Iris pigment epithelial cell (primary cell): ENCODE measurements around the gene FTCDNL1.

ENCODE experiments used
- DNase-seq: peaks from one replicate; pipeline ENCODE4 v3.0.0-alpha.2; 2011; ENCODE audit warnings: low read depth

The FTCDNL1 gene

DNA sequence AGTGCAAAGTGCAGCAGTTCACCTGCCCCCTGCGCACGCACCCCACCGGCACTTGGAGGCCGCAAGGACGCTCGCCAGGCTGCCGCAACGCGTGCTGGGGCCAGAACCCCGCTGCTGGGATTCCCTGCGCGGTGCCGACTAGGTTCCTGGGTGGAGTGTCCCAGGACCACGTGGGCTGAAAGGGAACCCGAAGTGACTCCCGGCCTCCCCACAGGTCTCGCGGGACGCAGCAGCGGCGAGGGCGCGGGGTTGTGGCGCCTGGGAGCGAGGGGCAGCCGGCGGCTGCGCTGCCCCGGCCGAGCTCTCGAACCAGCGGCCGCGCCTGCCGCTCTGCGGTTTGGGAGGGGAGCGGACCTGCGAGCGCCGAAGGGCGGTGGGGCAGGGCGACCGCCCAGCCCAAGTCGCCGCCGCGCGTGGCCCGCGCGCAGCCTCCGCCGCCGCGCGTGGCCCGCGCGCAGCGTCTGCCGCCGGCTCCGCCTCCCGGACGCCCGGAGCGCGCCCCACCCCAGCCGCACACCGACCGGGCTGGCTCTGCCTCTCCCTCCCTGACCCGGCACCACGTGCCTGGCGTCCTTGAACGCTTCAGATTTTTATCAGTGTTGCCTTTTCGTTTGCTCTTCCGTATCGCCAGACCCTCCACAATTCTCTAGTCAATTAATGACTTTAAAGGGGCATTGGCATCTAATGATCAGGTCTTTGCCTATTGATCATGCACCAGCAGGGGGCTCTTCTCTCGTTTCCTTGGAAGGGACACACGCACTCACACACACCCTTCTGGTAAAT, at the start of gene FTCDNL1:
FTCDNL1 (minus strand) TSS at position 475 of the 783 bp plus-strand sequence. CDS start 2,230 bp downstream, outside the sequence.
- DNase-seq, result peak; percentile 55

DNA sequence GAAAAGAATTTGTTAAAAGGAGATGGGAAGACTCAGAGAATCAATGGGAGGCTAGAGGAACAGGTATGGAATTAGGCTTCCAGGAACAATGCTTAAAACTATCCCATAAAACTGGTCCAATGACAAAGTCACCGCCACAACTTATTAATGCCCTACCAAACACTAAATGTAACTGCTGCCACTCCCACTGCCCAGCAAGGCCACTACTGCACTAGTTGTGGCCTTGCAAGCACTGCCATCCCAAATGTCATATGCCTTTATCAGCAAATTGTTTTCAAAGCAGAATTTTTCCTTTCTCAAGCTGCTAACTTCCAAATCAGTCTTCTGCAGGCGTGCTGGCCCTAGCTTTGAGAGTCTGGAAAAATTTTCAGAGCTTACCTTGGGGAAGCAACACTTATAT, 45.6 kb upstream of the FTCDNL1 start:
- no peak for DNase-seq

DNA sequence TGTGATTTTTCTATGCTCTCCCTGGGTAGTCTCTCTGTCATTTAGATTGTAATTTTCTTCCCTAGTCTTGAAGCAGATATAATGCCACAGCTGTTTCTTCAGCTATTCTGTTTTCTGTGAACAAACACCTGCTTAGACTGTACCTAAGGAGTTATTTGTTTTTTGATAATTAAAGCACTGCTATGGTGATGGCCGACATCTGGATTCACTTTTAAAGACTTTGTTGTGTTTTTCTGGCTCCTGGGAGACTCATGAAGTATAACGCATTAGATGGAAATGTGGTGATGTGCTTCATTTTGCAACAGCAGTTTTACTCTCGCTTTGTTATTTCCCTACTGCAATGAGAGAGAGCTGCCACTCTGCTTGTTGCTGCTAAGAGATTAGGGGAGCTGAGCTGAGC, 44.4 kb upstream of the FTCDNL1 start:
- peak; percentile 3 for DNase-seq

DNA sequence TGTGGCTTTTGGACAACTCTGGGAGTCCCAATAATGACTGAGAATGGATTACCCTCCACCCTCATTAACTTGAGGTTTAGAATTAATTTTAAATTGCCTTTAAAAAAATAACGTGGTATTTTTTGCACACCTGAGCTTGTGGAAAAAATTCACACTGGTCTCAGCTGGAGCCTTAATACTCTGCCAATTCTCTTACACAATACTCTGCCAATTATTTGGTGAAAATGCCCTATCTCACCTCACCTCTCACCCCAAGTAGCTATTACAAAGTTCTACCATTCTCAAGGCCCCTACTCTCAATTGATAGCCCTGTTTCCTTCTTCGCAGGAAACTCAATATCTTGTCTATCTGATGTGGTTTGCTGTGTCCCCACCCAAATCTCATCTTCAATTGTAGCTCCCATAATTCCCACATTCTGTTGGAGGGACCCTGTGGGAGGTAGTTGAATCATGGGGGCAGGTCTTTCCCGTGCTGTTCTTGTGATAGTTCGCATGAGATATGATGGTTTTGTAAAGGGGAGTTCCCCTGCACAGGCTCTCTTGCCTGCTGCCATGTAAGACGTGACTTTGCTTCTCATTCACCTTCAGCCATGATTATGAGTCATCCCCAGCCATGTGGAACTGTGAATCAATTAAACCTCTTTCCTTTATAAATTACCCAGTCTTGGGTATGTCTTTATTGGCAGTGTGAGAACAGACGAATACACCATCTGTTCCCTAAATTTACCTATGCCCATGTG, 32.7 kb upstream of the FTCDNL1 start:
- no peak for DNase-seq

DNA sequence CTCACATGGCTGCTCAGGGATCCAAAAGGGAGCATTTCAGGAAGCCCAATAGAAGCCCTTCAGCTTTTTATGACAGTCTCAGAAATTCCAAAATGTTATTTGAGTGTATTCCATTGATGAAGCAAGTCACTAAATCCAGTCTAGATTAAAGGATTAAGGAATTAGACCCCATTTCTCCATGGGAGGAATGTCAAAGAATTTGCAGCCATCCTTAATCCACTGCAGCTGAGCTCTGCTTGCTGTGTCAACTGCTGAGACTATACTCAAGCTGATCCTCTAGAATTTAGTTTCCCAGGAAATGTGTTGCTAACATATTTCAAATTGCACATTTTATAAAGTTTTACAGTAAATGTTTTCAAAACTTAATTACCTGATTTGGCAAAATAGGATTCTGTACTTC, 31.7 kb upstream of the FTCDNL1 start:
- no peak for DNase-seq

DNA sequence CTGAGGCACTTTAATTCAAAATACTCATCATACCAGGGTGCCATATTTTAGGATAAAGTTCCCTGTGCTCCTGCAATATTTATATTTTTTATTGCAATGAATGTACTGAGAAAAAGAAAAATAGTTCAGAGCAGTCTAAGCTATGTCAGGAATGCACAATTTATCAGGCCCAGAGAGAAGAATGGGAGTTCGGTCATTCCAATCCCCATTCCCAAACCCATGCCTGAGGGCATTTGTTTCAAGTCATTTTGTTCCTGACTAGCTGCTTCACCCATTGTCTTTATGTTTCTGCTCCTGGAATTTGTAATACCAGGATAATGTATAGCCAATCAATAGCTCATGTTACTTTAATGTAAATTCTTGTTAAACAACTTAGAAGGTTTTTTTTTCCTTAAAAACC, 24.4 kb upstream of the FTCDNL1 start:
- no peak for DNase-seq

DNA sequence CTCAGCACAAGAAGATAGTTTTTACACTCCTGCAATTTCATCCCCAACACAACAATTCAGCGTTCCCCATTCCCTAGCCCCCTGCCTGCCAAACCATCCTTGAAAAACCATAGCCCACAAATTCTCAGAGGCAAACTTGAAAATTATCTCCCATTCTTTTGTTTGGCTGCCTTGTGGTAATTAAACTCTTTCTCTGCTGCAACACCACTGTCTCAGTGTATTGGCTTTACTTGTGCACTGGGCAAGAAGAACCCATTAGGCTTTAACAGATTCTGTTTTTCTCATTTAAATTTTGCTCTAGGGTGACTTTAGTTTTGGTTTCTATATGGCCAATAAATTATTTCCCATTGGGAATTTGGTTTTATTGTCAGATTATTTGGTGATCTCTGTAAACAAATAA, 23.2 kb upstream of the FTCDNL1 start:
- DNase-seq, result no peak

DNA sequence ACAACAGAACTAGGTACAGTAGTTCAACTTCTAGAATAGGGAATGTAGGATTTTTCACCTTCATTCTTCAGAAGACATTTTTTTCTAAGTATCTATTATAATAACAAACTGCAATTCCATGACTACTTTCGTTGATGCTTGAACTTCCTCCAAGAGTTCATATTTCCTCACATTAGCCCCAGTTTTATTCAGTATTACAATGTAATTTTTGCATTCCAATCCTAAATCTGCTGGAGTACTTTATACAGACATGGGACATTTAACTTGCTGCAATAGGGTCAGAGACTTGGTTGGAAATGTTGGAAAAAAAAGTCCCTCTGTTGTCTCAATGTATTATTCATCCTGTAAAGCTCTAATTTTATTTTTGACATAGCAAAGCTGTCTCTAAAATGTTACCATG, 19.6 kb upstream of the FTCDNL1 start:
- DNase-seq, result no peak

DNA sequence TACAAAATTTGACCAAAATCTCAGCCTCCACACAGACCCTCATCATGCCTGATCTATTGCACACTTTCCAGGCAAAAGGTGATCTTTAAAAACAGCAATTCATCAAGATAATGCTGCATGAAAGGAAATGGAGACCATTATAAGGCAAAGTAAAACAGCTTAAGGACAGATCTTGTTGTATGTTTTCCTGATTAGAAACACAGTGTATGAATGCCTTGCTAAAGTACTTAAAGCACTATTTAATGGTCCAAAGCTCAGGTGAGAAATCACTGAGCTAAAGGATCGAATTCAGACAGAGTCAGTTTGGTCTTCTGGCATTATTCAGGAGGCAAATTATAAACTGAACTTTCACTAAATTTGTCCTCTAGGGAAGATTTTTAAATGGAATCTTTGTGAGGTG, 18.7 kb upstream of the FTCDNL1 start:
- no peak for DNase-seq

DNA sequence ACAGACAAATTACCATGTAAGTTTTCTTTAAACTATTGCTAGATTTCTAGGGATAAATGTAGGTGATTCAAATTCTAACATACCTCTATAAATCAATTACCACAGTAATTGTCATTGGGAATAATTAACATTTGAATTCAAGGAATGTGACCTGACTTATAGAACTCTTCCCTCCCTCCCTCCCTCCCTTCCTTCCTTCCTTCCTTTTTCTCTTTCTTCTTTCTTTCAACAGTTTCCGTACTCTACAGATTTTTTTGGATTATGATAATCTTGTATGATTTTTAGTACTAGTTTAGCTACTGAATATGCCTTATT, 18.2 kb upstream of the FTCDNL1 start:
- DNase-seq, result no peak

DNA sequence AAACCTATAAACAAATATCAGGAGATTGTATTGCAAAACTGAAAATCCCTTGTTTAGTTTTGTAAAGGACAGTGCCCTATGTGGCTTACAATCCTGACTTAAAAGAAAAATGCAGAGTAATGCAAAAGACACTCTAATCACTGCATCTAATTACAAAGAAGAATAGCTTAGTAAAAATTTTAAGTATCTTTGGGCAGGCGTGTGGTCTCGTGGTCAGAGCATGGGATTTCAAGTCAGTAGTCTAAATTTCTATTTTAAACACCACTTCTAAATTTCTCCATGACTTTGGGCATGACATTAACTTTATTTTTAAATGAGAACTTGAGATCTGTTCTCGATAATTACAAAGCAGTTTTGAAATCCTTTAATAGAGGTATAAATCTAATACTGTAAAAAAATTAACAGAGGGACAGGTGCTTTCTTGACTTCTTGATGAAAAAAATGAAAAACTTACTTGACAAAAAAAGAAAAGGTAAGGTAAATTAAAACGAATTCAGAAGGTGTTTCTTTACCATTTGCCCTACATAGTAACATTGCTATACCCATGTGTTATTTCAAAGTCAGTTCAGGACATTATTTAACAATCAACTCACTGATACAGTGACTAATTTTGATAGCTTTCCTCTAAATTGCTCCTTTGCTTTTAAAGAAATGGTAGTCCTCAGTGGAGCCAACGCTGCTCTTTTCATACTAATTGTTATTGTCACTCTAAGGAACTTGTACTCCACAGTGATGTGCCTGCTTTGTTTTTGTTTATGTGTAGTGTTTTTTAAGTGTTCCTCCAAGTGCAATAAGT, 17.6 kb upstream of the FTCDNL1 start:
- DNase-seq, result no peak

DNA sequence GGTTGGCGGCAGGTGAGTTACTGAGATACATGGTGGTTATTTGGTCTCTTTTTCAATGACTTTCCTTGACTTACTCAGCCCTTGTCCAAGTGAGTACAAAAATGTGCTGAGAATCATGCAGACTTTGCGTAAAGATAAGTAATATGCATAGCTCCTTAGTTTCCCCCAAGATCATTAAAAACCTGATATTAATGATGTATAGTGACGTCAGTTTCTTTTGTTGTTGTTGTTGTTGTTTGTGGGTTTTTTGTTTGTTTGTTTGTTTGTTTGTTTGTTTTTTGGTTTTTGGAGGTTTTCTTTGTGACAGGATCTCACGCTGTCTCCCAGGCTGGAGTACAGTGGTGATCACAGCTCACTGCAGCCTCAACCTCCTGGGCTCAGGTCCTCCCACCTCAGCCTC, 14.9 kb upstream of the FTCDNL1 start:
- DNase-seq, result no peak

DNA sequence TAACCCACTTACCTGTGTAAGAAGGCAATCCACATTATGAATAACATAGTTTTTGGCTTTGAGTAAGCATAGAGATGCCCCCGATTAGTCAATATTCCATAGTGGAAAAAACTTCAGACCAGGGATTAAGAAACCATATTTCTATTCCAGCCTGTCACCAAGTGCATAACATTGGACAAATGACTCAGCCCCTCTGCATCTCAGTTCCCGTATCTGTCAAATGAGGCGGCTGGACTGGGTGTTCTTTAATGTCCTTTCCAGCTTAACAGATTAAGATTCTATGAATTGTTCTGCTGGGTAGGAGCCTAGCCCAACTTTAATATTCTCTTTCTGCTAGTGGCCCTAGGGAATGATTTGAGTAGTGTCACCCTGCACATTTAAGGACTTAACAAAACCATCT, 11.8 kb upstream of the FTCDNL1 start:
- peak; percentile 15 for DNase-seq

DNA sequence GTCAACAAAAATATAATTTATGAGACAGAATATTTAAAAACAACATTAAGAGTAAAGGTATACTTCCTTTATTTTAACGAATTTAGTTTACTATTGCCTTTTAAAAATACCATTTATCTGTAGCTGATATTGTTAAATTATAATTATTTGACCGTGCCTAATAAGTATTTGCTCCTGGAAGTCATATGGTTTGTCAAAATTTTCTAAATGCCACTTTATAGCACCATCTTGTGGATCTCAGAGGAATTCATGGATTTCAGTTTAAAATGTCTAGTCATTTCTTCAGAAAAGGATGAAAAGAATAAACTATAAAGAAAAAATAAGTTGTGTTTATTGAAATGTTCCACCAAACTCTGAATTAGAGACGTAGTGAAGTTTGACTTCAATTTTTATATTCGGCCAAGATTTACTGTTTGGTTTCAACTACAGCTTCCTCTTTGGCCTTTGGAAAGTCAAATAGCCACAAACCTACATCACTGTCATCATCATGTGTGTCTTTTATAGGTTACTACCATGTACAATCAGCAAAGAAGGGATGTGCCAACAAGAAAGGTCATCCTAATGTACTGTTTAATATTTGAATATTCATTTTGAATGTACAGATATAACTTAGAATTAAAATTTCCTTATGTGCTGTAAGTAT, 10.3 kb upstream of the FTCDNL1 start:
- DNase-seq, result peak; percentile 44

DNA sequence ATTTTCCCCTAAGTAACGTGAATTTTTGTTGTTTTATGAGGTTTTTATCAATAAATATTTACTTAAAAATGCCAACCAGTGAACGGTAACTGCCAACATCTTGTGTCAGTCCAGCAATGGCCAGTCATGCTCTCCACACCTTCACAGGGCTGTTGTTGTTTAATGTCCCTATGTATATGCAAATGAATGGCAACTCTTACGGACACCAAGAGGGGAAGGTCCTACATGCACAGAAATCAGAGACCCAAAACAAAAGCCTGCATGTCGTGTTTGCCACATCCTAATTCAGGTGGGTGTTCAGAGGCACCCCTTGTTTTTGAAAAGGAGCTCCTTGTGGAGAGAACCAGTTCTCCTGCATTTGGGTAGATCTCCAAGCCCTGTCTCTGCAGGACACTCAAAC, 4.8 kb upstream of the FTCDNL1 start:
- no peak for DNase-seq

DNA sequence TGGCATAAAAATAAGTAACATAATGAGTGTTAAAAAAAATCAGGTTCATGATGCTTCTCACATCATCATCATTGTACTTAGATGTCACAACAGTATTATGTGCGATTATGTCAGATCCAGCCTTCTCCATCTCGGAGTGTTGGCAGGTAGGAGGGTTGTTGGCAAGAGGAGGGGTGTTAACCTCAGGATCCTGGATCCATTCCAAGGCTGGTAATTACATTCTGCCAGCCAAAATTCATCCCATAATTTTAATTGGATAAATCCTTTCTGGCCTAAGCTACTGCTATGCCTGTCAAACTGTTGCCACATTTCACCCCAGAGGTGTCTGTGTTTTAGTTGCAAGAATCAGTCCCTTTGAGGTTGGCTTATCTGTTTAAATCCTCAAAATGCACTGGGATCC, 891 bp upstream of the FTCDNL1 start:
- no peak for DNase-seq

DNA sequence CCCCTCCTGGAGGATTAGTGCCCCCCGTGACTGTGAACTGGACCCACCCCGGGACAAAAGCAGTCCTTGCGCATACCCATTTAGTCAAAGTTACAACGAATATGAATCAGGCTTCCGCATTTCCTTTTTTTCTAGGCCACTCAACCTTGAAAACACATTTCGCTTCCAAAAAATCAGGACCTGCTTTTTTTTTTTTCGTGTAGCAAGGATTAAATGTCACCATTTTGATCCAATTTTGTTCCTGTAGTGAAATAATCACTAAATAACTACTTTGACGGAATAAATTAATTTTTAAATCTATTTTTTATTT, 464 bp upstream of the FTCDNL1 start:
- DNase-seq, result no peak

DNA sequence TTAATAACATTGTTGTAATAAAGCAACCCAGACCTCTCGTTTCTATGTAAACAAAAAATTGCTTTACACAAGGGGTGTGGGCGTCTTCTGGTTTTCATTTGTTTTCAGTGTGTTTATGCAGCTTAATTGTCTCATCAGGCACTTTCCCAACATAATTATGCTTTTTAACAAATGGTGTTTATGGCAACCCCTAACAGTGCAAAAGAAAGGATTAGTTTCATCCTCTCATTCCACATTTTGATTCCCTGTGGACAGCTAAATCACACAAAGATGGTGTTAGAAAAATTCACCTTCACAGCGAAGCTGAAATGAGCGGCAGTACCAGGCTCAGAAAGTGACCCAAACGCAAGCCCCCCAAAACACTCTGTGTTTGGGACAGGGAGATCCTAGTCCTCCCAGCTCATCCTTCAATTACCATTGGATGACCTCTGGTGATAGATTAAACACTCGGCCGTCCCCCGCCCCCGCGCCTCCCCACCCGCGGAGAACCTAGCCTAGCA, 724 bp downstream of the FTCDNL1 start:
- DNase-seq, result no peak

DNA sequence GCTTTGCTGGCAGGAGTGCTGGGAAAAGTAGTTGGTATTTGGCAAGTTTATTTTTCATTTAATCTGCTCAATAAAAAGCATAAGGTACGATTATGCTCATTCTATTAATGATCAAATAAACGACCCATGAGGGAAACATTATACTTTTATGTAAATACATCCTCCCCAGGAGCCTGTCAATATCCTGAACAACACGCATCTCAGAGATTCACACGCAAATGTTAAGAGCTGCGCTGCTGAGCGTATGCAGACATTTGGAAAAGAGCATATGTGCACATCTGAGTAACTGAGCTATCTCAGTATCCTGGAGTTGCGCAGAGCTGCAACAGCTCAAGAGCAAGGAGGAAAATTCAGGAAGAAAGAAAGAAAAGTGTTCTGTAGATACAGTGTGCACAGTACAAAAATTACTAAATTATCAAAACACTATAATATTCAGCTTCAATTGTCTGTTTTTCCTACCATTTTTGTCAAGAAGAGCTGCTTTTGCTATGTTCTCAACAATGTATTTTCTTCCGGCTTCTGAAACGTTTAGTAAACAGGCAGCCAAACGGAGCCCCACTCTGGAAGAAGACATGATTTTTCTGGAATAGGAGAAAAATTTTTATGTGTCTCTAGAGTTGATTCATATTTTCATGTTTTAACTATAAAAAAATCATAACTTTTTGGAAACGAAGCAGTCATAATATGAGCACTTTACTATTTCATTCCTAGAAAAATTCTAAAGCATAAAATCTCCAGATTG, 2.4 kb downstream of the FTCDNL1 start:
- DNase-seq, result no peak

DNA sequence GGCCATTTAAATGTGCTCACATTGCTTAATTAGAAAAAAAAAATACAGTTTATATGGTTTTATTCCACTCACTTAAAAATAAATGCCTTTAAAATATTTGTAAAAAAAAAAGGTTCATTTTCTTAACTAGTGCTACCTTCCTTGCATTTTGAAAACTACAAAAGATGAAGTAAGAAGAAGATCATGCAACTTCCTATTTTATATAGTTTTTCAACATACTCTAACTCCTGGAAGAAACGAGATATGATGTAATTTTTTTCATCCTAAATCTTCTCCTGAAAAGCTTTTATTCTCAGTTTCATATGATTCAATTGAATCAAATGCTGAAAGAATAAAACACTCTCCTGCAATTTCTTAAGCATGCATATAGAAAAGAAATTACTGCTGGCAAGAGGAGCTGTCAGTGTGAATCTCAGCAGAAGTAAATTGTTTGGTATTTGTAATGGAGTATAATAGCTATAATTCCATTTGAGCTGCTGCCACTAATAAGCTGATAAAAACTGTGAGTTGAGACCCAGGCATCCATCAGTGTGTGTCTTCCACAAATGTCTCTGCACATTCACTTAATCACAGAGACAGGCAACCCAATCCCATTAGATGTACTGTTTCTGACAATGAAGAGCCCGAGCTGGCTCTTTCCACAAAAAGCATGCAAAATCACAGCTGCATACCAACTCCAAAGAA, 3.7 kb downstream of the FTCDNL1 start:
- no peak for DNase-seq
